ENCODE results near the gene SLC35E1.

DNA sequence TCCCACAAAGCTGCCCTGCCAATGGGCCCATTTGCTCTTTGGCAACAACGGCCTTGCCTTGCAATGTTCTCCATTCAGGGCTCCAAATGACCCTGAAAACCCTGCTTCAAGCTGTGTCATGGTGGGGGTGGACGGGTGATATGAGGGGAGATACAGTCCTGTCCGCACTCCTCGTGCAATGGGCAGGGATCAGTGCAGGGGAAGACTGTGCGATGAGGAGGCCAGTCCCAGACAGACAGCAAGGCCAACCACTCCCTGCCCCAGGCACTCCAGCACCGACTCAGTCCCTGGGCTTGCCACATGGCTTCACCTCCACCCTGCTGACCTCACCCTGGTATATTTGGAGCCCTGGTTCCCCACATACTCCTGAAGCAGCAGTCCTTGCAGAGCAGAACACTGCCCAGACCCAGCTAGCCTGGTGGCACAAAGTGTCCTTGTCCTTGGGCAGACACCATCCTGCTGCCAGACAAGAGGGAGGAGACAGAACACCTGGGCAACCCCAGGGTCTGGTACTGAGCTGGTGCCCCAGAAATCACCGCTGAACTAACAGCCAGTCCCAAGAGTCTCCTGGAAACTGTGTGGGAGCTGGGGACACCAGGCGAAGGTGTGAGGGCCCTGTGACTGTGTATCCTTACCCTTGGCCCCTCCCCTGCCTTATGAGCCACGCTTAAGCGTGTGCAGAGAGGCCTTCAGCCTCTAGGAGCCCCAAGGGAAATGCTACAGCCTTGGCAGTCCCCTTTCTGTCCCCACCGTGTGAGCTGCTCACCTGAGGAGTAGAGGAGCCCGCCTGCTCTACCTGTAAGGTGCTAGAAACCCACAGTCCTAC, 9.1 kb upstream of the SLC35E1 start:
- TF ChIP-seq, protein P1, sequence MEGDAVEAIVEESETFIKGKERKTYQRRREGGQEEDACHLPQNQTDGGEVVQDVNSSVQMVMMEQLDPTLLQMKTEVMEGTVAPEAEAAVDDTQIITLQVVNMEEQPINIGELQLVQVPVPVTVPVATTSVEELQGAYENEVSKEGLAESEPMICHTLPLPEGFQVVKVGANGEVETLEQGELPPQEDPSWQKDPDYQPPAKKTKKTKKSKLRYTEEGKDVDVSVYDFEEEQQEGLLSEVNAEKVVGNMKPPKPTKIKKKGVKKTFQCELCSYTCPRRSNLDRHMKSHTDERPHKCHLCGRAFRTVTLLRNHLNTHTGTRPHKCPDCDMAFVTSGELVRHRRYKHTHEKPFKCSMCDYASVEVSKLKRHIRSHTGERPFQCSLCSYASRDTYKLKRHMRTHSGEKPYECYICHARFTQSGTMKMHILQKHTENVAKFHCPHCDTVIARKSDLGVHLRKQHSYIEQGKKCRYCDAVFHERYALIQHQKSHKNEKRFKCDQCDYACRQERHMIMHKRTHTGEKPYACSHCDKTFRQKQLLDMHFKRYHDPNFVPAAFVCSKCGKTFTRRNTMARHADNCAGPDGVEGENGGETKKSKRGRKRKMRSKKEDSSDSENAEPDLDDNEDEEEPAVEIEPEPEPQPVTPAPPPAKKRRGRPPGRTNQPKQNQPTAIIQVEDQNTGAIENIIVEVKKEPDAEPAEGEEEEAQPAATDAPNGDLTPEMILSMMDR (IDR thresholded peaks at IDR 0.05), result peak in 2 of 6 experiments; percentile 28 to 34
- TF ChIP-seq POLR2A (IDR thresholded peaks at IDR 0.05), result peak; percentile 26 to 74

Data from adrenal gland (tissue), 5 donors.